HG03378 (cell line): ENCODE measurements around the gene CSF2RB.
A peak's percentile ranks its signal among the peaks of the same experiment; 100 is the strongest.
"Not testable (repeated sequence)": the region's sequence is repeated elsewhere in the genome, so short reads cannot be mapped to it uniquely, and the experiment has no call there.

Source experiments
- ATAC-seq: cut with Tn5 transposase; IDR thresholded peaks from one replicate; pipeline ENCODE4 v1.9.1; 2021; ENCODE audit warnings: mild to moderate bottlenecking, moderate library complexity; ENCODE audit not compliant: unreplicated experiment

The CSF2RB gene

DNA sequence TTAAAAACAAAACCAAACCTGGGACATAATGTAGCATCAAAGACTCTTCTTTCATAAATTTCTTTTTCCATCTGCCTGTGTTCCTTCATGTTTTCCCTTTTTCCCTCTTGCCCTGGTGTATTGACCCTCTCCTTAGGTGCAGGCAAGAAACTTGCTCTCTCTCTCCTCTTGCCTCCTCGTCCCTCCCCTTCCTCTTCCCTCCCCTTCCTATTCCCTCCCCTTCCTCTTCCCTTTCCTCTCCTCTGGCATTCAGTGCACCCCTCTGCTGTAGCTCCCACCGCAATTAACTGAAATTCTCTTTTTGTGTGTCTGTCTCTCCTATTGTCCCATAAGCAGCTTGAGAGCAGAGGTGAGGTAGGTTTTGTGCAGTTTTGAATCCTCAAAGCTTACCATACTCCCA, 49.9 kb downstream of the CSF2RB start:
- no peak for ATAC-seq

- ATAC-seq, result no peak
Observed at GRCh38 chr22:36964106-36964505, 50.7 kb downstream of the CSF2RB start.

GRCh38 chr22:36965696-36966095, 52.3 kb downstream of the CSF2RB start:
- ATAC-seq, result no peak

- ATAC-seq, result no peak
Observed at GRCh38 chr22:36966851-36967540, 53.6 kb downstream of the CSF2RB start.

DNA sequence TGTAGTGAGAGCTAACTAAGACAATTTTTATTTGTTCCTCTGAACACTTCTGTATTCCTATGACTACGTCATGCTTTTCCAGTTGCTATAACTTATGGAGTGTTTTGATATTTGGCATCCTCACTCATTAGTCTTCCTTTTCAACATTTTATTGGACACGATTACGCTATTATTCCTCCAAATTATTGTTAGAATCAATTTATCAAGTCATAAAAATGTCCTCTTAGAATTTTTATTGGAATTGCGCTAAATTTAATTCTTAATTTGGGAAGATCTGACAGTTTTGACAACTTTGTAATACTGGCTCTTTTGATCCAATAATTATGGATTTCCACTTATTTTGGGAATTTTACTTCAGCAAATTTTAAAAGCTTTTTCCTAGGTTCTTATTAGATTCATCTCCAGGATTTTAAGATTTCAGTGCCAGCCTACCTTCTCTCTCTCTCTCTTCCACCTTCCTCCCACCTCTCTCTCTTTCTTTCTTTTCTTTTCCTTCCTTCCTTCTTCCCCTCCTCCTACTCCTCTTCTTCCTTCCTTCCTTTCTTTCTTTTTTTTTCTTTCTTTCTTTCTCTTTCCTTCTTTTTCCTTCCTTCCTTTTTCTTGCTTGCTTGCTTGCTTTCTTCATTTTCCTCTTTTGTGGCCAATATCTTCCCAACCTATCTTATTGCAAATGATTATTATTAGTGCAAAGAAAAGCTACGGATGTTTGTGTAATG, 55.0 kb downstream of the CSF2RB start:
- no peak for ATAC-seq

DNA sequence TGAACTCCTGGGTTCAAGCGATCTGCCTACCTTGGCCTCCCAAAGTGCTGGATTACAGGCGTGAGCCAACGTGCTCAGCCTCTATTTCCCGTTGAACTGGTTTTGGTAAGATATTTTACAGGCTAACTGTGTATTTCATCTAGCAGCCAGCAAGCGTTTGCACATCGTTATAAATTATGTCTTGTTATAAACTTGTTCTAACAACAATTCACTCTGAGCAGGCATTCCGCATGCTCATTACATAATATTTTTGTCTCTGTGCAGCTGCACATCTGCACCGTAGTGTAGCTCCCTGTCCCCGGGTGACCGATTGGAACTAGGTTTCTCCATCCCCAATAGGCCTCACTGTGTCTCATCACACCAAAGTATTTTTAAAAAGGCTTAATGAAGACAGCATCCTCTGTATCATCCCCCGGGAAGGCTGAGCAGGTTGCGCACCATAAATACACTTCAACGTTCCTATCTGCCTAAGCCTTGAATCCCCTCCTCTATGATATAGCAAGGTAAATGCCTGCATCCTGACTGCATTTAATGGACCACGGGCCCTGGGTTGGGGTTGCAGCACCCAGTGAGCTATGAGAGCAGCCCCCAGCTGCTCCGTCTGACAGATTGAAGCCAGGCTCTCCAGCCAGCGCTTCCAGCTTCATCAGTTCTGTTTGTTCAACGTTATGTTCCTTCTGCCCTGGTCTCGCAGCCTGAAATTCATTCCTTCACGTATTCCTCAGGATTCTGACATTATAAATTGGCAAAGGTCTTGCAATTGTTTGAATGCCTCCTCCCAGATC, 58.1 kb downstream of the CSF2RB start:
- no peak for ATAC-seq

DNA sequence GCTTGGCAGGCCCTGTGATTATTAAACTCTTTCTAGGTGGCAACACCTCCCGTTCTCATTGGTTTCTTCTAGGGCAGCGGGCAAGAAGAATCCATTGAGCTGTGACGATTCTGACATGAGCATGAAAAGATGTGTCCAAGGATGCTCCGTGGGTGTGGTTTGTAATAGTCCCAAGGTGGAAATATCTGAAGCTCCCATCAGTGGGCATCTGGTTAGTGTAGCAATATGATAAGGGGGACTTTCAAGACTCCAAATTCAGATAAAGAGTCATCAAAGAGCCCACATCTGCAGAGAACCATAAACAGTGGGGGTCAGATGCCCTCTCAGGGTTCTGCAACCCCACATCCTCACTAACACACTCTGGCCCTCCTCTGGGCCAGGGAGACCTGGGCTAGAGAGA, 63.2 kb downstream of the CSF2RB start:
- no peak for ATAC-seq

DNA sequence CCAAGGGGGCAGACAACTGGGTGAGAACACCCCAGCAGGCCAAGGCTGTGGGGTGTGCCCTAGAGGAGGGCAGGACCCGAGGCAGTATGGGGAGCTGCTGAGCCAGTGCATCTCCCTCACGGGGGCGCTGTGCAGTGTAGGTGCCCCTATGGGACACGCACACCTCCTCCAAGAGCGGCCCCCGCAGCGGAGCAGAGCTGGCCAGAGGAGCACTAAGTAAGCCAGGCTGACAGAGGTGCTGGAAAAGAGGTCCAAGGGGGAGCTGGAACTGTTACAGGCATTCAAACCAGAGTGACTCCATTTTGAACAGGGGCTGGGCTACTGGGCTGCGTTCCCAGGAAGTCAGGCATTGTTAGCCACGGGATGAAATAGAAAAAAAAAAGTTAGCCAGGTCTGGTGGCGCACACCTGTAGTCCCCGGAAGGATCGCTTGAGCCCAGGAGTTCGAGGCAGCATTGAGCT, 64.0 kb downstream of the CSF2RB start:
- no peak for ATAC-seq

DNA sequence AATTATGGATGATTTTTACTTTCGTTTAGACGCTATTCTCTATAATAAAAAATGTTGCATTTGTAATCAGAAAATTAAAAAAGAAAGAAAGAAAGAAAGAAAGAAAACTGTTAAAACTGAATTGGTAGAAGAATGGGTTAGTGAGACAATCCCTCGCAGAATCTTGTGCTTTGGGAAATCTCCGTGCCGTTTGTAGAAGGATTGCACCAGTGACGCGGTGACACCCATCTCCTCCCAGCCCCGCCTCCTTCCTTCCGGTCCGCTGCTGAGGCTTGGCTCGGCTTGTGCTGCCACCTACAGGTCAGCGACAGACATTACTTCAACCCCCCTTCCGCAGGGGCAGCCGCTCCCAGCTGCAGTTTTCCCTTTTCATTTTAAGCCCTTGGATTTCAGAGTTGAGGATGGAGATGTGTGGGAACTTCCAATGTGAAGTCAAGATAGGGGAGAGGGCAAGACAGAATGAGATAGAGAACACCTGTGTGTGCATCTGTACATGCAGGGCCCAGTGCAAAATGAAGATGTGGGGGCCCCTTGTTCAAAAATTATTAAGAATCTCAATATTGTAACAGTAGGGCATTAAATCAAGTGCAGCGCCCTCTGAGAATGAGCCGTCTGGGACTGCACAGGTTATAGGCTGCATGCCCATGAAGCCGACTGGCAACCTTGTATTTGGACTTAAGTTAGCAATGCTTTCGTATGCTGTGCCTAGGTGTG, 64.7 kb downstream of the CSF2RB start:
- ATAC-seq, result peak; percentile 60

DNA sequence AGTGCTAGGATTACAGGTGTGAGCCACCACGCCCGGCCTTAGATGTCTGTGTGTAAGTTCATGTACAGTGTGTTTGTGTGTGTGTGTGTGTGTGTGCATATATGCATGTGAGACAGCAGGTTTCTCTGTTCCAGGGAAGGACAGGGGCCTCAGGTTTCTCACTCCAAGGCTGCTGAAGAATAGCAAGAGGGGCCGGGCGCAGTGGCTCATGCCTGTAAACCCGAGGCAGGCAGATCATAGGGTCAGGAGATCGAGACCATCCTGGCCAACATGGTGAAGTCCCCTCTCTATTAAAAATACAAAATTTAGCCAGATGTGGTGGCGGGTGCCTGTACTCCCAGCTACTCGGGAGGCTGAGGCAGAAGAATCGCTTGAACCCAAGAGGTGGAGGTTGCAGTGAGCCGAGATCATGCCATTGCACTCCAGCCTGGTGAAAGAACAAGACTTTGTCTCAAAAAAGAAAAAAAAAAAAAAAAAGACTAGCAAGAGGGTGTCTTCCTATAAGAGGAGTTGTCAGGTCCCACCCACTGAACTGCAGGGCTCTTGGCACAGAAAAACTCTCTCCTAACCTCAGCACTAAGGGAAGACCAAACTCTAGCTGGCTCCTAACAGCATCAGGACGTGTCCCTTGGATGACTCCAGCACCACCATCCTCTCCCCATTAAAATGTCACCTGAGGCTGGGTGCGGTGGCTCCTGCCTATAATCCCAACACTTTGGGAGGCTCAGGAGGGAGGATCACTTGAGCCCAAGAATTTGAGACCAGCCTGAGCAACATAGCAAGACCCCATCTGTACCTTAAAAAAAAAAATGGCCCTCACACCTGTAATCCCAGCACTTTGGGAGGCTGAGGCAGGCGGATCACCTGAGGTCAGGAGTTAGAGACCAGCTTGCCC, 65.8 kb downstream of the CSF2RB start:
- no peak for ATAC-seq

DNA sequence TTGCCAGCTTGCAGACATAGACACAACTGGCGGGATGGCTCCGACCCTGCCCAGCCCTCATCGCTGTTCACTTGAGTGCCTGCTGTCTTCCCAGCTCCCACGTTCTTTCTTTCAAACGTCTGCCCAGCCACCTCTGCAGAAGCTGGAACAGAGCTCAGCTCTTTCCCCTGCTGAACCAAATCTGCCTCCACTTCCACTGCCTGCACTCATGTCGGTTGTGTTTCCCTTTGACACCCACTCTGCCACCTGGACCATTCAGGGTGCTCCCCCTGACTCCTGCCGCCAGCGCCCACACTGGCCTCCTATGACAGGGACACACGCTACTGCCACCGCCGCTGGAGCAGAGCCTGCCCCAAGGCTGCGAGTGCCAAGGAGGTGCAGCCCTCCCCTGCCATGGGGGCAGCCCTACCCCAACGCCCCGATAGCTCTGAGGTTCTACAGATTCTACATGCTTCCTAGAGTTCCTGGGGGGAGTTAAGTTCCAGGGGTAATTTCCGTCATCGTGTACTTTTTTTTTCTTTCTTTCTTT, 67.9 kb downstream of the CSF2RB start:
- ATAC-seq, result no peak

GRCh38 chr22:36982136-36982535, 68.7 kb downstream of the CSF2RB start:
- ATAC-seq, result no peak

DNA sequence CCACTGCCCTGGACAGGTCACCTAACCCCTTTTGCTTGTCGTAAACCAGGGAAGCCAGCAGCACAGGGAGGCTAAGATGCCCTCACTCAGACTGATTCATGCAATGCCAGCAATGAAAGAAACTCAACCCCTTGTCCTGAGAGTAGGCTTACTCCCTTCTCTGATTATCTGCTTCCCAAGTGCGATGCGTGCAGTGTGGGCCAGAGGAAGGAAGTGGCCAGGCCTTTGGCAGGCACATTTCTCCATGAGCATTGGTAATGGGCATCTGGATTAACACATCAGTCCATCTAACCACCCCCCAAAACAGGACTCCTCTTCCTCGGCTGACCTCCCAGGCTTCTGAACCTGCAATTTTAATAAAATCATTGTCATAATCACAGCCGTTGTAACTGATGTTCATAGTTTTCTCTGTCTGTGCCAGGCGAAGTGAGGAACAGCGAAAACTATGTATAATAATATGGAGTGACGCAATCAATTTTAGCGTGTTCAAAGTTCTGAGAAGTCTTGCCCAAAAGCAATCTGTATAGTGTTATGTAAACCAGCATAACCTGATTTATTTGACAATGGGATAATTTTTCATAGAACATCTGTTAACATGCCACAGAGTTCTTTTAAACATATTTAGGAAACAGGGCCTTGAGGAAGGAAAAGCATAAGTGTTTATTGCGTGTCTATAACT, 71.9 kb downstream of the CSF2RB start:
- ATAC-seq, result no peak

- no peak for ATAC-seq
Observed at GRCh38 chr22:36986242-36986821, 72.9 kb downstream of the CSF2RB start.

- ATAC-seq, result no peak
Observed at GRCh38 chr22:36988075-36988832, 74.8 kb downstream of the CSF2RB start.

DNA sequence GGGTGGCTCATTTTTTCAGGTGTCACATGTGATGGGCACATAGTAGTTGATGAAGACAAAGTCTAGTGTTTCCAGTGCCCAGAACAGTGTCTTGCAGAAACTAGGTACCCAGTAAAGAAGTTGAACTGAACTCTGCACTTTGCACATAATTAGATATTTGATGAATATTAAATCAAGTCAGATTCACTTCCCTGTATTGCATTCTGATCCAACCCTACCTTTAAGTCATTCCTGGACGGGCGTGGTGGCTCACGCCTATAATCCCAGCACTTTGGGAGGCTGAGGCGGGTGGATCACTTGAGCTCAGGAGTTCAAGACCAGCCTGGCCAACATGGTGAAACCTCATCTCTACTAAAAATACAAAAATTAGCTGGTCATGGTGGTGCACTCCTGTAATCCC, 75.6 kb downstream of the CSF2RB start:
- not testable (repeated sequence) for ATAC-seq
